ENCODE results near the gene SALL3.

SALL3 gene

DNA sequence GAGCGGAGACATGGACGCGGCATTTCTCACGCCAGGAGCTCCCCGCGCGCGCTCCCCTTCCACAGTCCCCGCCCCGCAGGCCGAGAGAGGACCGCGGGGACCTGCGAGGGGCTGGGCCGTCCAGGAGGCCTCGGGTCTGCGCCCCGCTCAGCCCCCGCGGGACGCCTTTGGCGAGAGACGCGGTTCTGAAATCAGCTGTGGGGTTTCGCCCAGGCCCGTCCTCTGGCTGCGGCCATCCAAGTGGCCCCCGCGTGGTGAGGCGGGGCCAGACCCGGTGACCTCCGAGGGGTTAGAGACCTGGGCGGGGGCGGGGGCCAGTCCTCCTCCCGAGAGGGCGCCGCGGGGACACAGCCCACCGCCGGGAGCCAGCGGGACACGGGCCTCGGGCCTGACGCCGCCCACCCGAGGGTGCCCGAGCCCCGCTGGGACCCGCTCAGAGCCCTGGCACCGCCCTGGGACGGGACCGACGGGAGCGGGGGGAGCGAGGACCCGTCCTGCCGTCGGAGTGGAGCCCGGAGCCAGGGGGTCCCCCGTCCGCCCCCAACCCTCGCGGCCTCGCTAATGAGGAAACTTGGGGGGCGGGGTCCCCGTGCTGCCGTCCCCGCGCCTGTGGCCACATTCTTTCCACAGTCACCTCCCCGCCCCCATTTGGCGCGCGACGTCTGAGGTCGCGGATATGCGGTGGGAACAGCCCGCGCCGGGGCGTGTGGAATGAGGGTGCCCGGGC is 6.1 kb upstream of the SALL3 start:
- Histone ChIP-seq H3K27me3 (ENCODE audit: insufficient read depth, low read length, poor library complexity) (no peaks in the 10 kb centered on the region), H3K27ac (ENCODE audit: low read length) (no peak overlapping the region), H2AFZ (ENCODE audit: low read depth, low read length) (no peak overlapping the region), H3K4me3 (ENCODE audit: low read depth in 1 of 2, low read length in 2 of 2) (no peak overlapping the region), H3K9me3 (ENCODE audit: insufficient read depth, low read length, severe bottlenecking) (no peaks in the 10 kb centered on the region), H3K4me2 (ENCODE audit: insufficient read depth, low read length) (no peak overlapping the region), H3K36me3 (ENCODE audit: insufficient read depth, low read length) (no peaks in the 10 kb centered on the region), H4K20me1 (ENCODE audit: insufficient read depth, low read length) (no peaks in the 10 kb centered on the region), H3K9ac (ENCODE audit: low read depth, low read length) (no peak overlapping the region), H3K4me1 (ENCODE audit: insufficient read depth, low read length) (no peaks in the 10 kb centered on the region), H3K79me2 (ENCODE audit: insufficient read depth, low read length) (no peaks in the 10 kb centered on the region)
- DNase-seq, result no peak
- ATAC-seq (ENCODE audit: insufficient read depth, low read depth), result no peak
- no peak for TF ChIP-seq EZH2 (IDR thresholded peaks at IDR 0.05; ENCODE audit: borderline replicate concordance, low read depth, low read length, severe bottlenecking)
- TF ChIP-seq, protein P1, sequence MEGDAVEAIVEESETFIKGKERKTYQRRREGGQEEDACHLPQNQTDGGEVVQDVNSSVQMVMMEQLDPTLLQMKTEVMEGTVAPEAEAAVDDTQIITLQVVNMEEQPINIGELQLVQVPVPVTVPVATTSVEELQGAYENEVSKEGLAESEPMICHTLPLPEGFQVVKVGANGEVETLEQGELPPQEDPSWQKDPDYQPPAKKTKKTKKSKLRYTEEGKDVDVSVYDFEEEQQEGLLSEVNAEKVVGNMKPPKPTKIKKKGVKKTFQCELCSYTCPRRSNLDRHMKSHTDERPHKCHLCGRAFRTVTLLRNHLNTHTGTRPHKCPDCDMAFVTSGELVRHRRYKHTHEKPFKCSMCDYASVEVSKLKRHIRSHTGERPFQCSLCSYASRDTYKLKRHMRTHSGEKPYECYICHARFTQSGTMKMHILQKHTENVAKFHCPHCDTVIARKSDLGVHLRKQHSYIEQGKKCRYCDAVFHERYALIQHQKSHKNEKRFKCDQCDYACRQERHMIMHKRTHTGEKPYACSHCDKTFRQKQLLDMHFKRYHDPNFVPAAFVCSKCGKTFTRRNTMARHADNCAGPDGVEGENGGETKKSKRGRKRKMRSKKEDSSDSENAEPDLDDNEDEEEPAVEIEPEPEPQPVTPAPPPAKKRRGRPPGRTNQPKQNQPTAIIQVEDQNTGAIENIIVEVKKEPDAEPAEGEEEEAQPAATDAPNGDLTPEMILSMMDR (IDR thresholded peaks at IDR 0.05; ENCODE audit: borderline replicate concordance, extremely low read depth, low read length, poor library complexity, severe bottlenecking), result no peak

DNA sequence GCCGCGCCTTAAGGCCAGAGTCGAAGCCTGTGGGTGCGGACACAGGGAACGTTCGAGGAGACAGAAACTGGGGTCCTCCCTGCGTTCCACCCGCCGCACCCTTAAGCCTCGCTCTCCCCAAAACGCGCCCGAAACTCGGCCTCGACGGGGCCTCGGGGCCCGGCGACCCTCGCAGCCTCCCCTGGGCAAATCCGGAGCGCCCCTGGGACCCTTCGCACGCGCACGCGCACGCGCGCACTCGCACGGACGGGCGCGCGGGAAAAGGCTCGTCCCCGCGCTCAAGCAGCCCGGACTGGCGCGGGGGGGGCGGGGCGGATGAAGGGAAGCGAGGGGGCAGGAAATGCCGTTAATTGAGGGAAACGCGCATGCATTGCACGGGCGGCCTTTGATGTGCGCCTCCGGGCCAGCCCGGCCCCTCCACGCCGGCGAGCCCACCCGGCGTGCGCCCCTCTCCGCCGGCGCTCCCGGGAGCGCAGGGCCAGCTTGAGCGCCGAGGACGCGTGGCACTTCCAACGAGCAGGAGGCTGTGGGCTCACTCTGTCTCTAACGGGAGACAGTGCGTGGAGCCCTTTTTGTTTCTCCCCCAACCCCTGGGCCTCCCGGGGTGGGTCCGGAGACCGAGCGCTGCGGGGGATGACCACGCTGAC is 5.4 kb upstream of the SALL3 start:
- DNase-seq, result no peak
- H3K4me2 ChIP-seq (ENCODE audit: insufficient read depth, low read length), result no peak overlapping the region

DNA sequence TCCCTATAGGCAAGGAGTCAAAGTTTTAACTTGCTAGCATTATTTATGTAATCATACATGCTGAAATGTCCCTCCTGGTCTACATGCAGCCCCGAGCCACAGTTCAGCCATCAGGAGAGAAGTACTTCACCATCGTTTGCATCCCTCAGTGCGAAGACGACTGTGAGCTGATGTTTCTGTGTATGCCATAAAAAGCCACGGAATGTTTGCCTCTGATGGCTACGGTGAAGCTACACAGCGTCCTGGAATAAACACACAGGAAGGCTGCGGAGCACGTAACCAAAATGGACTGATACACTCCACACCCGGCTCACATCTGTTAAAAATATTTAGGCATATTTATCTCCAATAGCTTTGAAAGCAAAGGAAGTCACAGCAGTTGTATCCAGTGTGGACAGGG is 4.3 kb upstream of the SALL3 start:
- Histone ChIP-seq H3K9me3 (ENCODE audit: insufficient read depth, low read length, severe bottlenecking) (no peaks in the 10 kb centered on the region), H3K79me2 (ENCODE audit: insufficient read depth, low read length) (no peaks in the 10 kb centered on the region), H3K9ac (ENCODE audit: low read depth, low read length) (no peak overlapping the region), H3K36me3 (ENCODE audit: insufficient read depth, low read length) (no peaks in the 10 kb centered on the region), H4K20me1 (ENCODE audit: insufficient read depth, low read length) (no peaks in the 10 kb centered on the region), H3K27ac (ENCODE audit: low read length) (no peak overlapping the region), H3K4me3 (ENCODE audit: low read depth in 1 of 2, low read length in 2 of 2) (no peak overlapping the region), H2AFZ (ENCODE audit: low read depth, low read length) (no peak overlapping the region), H3K4me1 (ENCODE audit: insufficient read depth, low read length) (no peaks in the 10 kb centered on the region), H3K4me2 (ENCODE audit: insufficient read depth, low read length) (no peak overlapping the region), H3K27me3 (ENCODE audit: insufficient read depth, low read length, poor library complexity) (no peaks in the 10 kb centered on the region)
- no peak for TF ChIP-seq EZH2 (IDR thresholded peaks at IDR 0.05; ENCODE audit: borderline replicate concordance, low read depth, low read length, severe bottlenecking)
- TF ChIP-seq, protein P1 (IDR thresholded peaks at IDR 0.05; ENCODE audit: borderline replicate concordance, extremely low read depth, low read length, poor library complexity, severe bottlenecking), result no peak
- ATAC-seq (ENCODE audit: insufficient read depth, low read depth) (no peak), DNase-seq (no peak)

More for the DNA sequence above, 5.4 kb upstream of the SALL3 start:
- TF ChIP-seq, protein P1 (IDR thresholded peaks at IDR 0.05; ENCODE audit: borderline replicate concordance, extremely low read depth, low read length, poor library complexity, severe bottlenecking), result no peak
- no peak for TF ChIP-seq EZH2 (IDR thresholded peaks at IDR 0.05; ENCODE audit: borderline replicate concordance, low read depth, low read length, severe bottlenecking)
- Histone ChIP-seq H3K79me2 (ENCODE audit: insufficient read depth, low read length) (no peaks in the 10 kb centered on the region), H3K9me3 (ENCODE audit: insufficient read depth, low read length, severe bottlenecking) (no peaks in the 10 kb centered on the region), H3K27ac (ENCODE audit: low read length) (no peak overlapping the region), H3K27me3 (ENCODE audit: insufficient read depth, low read length, poor library complexity) (no peaks in the 10 kb centered on the region), H2AFZ (ENCODE audit: low read depth, low read length) (no peak overlapping the region), H3K4me3 (ENCODE audit: low read depth in 1 of 2, low read length in 2 of 2) (no peak overlapping the region), H3K36me3 (ENCODE audit: insufficient read depth, low read length) (no peaks in the 10 kb centered on the region), H4K20me1 (ENCODE audit: insufficient read depth, low read length) (no peaks in the 10 kb centered on the region), H3K9ac (ENCODE audit: low read depth, low read length) (no peak overlapping the region), H3K4me1 (ENCODE audit: insufficient read depth, low read length) (no peaks in the 10 kb centered on the region)
- no peak for ATAC-seq (ENCODE audit: insufficient read depth, low read depth)
